DND-41 (cell line): Measurements from ENCODE around the gene HTRA1.

Experiments used
- EZH2 ChIP-seq: IDR thresholded peaks from 3 replicates; pipeline ENCODE4 v1.6.1; 2012; ENCODE audit warnings: borderline replicate concordance, low read depth, mild to moderate bottlenecking, moderate library complexity, low read length, inconsistent platforms; ENCODE audit not compliant: severe bottlenecking
- TF ChIP-seq, protein P1 (sequence below): IDR thresholded peaks from 2 replicates; pipeline ENCODE4 v1.5.1; 2012; ENCODE audit warnings: borderline replicate concordance, low read length, moderate library complexity, mild to moderate bottlenecking; ENCODE audit not compliant: poor library complexity, severe bottlenecking; ENCODE audit errors: extremely low read depth

DNA sequence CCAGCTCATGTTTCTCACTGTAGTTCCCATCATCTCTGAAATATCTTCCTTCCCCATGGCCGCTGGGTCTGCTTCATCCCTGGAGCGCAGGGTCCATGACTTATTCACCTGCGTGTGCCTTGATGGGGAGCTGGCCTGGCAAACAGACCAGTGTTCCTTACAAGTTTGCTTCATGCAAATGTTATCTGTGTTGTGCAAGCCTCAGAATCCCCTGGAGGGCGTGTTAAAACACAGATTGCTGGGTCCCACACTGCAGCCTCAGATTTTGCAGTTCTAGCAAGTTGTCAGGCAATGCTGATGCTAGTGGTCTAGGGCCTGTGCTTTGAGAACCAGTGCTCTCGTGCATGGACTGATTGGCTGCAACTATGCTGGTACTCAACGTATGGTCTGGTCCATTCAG, 92.0 kb downstream of the HTRA1 start:
- TF ChIP-seq, protein P1, sequence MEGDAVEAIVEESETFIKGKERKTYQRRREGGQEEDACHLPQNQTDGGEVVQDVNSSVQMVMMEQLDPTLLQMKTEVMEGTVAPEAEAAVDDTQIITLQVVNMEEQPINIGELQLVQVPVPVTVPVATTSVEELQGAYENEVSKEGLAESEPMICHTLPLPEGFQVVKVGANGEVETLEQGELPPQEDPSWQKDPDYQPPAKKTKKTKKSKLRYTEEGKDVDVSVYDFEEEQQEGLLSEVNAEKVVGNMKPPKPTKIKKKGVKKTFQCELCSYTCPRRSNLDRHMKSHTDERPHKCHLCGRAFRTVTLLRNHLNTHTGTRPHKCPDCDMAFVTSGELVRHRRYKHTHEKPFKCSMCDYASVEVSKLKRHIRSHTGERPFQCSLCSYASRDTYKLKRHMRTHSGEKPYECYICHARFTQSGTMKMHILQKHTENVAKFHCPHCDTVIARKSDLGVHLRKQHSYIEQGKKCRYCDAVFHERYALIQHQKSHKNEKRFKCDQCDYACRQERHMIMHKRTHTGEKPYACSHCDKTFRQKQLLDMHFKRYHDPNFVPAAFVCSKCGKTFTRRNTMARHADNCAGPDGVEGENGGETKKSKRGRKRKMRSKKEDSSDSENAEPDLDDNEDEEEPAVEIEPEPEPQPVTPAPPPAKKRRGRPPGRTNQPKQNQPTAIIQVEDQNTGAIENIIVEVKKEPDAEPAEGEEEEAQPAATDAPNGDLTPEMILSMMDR: no peak
- TF ChIP-seq EZH2: no peak
